SW 1271 (cell line): ENCODE data around the gene SORCS2.

ENCODE experiments used
- DNase-seq, 2 experiments: peaks; one replicate each; lab custom pipeline; 2025; lab: John Stamatoyannopoulos, UW

The SORCS2 gene

DNA sequence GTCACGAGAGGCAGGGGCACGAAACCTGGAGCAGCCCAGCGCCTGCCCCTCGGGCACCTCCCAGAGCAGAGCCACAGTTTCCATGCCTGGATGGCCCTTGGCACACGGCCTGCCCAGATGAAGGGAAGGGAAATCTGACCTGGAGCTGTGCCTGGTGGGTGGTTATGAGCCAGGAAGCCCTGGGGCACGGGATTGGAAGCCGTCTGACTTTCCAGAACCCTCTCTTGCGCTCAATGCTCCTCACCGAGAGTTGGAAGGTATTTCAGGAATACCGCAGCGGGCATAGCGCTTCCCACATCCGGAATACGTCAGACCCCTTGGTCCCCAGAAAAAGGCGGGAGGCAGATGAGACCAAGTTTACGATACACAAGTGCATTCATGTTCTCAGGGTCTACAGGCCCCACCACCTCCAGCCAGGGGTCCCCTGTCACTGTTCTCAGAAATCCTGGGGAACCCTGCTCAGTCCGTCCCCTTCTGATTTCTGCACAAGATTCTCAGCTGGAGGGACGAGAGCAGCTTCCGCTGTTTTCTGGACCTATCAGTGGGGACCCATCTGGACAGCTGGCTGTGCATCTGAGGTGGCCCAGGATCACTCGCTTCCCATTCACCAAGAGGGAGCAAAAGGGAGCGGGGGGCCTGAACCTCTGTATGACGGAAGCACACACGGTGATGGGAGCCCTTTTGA is 574.5 kb downstream of the SORCS2 start:
- DNase-seq, result no peak

GRCh38 chr4:7767526-7767925 is 575.2 kb downstream of the SORCS2 start:
- no peak for DNase-seq

- DNase-seq, result no peak
Measured at GRCh38 chr4:7767966-7768365, 575.6 kb downstream of the SORCS2 start.

DNA sequence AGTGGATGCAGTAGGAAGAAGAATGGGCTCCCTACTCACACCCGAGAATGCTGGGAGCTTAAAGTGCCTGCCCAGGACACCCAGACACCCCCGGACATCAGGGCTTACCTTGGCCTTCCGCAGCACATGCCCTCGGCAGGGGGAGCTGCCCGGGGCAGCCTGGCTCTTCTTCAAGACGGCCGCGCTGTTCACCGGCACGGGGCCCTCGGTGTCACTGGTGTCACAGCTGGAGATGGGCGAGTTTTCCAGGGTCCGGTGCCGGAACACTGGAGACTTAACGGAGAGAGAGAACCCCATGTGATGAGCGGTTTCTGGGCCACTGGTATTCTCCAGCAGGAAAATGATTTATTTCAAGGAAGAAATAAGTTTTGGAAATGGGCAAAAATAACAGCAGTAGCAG is 576.4 kb downstream of the SORCS2 start:
- no peak for DNase-seq

- no peak for DNase-seq
Measured at GRCh38 chr4:7769396-7770223, 577.3 kb downstream of the SORCS2 start.

- DNase-seq, result peak in 1 of 2 experiments; percentile 36
Measured at GRCh38 chr4:7770224-7771050, 578.1 kb downstream of the SORCS2 start.

GRCh38 chr4:7771056-7771455 is 578.7 kb downstream of the SORCS2 start:
- DNase-seq, result no peak

DNA sequence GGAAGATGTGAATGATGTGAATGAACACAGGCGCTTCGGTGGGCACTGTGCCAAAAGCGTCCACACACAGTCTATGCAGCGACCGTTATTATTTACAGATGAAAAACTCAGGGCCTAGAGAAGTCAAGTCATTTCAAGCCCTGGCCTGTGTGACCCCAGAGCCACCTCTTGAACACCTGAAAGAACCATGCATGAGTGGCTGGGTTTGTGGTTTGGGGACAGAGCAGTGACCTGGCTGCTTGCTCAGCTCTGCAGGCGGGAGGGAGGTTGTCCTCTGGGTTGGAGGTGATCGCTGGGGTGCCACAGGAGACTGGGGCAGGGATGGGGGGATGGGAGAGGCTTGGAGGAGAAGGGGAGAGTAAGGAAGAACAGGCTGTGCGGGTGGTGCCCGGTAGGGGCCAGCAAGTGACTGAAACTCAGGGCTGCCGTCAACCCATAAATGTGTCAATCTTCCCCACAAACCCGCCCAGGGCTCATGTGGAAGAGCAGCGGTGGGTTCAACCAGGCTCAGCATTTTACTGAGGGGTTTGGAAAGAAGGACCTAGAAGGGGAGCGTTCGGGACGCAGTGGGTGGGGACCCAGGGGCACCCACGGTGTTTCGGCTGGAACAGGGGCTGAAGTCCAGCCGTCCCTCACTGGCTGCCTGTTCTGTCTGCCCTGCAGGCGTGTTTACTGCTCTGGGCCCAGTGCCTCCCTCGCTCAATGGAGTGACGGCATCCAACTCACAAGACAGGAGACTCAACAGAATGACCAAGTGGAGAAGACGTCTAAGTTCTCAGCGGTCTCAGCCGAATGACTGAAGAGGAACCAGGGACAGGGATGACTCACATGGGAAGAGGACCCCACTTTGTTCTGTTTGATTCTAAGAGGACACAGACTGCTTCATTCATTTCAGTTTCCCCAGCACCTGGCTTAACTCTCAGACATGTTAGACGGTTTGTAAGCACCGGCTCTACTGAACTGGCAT is 579.5 kb downstream of the SORCS2 start:
- no peak for DNase-seq

DNA sequence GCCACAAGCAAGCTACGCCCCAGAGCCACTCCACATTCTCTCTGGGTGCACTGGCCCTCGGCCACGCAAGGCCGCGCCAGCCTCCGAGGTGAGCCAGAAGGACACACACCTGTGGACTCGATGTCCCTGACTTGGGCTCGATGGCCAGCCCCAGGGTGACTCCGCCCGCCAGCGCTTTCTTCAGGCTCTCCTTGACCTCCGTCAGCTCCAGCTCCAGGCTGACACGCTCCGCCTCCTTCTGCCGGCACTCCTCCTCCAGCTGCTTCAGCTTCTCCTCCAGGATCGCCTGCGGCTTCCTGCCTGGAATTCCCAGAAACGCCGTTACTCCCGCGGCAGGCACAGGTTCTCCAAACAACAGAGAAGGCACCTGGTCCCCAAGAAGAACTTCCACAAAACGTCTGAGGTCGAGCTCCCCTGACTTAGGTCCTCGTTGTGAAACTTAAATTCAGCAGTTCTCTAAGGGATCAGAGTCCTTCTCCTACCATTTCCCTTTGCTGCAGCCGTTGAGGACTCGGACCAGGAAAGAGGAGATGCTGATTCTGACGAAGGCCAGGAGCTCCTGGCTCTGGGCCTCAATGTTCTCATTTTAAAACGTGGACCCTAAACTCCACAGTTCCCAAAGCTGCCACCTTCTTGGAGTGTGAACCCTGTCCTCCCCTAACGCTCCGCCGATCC is 580.5 kb downstream of the SORCS2 start:
- DNase-seq, result no peak

GRCh38 chr4:7773401-7774180 is 581.3 kb downstream of the SORCS2 start:
- DNase-seq, result no peak

DNA sequence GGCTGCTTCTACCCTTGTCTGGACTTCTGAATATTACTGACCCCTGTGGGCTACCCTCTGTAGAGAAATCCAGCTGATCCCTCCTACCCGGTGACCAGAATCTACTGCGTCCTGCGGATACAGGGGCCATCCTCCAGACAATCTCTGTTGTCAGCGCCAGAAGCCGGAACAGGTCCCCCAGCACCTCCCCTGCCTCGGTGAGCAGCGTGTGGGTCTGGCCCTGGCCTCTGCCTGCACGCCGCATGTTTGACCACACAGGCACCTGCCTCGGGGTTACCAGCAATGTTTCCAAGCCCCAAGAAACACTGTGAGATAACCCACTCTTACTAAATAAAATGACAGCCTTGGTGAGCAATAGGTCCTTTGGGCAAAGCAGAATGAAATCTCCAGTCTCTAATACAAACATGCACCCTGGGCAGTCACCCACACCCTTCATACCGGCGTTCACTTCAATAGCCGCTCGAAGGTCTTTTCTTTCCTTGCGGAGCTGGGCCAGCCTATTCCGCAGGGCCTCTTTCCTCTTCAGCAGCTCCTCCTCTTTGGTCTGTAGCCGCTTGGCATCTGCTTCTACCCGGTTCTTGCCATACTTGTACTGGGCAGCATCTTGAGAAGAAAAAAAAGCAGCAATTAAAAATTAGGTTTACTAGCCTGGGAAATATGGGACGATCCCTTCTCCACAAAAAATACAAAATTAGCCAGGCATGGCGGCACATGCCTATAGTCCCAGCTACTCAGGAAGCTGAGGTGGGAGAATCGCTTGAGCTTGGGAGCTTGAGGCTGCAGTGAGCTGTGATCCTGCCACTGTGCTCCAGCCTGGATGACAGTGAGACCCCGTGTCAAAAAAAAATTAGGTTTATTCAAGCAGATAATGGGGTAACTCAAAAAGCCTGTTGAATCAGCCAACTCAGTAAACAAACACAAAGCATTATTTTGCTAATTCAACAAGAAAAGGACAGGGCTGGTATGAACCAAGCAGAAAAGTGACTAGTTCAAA is 582.3 kb downstream of the SORCS2 start:
- no peak for DNase-seq

- DNase-seq, result no peak
Measured at GRCh38 chr4:7775396-7775795, 583.1 kb downstream of the SORCS2 start.

DNA sequence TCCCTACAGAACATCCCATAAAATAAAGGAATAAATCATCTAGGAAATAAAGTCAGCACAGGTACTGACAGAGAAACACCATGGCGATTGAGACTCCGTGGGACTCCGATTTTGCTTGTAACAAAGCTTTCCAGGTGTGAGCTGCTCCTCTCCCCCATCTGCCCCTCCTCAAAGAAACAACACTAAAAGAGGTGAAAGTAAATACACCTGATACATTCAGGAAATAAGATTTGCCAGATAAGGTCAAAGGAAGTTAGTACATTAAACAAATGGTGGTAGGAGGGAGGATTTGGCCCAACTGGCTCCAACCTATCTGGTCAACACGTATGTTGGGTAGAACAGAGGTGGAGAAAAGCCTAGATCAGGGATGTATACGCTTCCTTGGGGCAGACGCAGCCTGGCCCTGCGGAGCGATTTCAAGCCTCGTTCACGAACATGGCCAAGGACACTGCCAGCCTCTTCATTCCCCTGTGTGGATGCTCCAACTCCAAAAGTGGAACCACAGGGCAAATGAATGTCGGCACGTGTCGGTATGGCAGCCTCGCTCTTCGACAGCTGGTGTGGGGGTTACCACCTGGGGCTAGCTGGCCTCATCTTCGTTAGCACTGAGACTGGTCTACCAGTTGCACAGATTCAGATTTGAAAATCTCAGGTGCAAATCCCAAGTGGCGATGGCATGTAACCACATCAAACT is 584.8 kb downstream of the SORCS2 start:
- no peak for DNase-seq

DNA sequence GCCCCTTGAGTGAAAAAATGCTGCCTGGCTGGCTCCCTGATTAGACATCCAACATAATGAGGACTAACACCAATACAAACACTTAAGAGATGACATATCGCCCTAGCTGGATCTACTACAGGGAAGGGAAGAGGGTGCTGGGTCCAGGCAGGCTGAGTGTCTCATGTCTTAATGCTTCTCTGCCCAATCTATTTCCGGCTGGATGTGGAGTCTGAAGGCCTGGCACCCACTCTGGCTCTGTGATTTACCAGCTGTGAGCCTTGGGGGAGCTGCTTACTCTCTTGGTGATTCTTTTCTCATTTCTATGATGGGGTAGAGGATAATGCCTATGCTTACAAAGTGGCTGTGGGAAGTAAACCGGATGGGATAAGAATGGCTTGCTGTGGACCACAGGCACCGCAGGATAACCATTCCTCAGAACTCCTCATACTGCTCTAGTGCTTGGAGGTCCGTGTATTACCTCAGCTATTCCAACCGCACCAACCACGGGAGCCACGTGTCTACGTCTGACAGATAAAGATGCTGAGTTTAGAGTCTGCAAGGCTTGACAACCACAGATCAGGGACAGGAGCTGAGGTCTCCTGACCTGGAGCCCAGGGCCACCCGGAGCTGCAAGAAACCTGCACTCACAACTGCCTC is 585.7 kb downstream of the SORCS2 start:
- DNase-seq, result no peak

DNA sequence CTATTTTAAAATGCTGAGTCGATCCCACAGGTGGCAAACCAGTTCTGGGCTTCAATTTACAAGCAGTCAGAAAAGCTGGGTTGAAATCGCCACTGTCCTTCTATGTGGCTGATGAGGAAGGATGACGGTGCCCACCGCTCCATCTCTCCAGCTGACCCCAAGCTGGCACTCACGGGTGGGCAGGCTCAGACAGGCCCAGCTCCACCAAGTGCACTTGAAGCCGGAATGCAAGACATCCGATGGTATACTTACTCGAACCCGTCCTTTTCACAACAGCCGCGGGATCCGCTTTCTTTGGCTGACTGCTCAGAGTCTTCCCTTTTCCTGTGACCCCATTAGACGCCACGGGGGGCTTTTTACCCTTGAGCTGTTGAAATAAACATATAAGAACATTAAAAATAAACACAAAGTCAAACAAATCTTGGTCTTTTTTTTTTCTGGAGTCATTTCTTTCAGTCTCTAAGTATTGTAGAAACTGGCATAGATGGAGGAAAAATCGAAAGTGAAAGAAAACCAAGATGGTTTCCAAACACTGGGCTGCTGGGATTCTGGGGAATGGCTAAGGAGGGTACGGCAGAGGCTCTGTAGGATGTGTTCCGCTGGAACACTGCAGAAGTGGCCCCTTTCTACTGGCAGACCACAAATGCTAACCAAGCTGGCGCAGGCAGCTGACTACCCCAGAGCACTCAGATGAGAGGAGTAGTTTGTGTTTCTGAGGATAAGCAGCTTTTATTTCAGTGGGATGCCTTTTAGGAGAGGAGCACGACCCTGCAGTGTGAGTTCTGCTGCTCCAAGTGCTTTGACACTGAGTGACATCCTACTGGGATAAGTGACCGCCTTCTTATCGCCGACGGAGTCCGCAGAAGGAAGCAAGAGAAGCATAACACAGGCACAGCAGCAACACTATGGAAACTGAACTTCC is 586.4 kb downstream of the SORCS2 start:
- DNase-seq, result no peak

DNA sequence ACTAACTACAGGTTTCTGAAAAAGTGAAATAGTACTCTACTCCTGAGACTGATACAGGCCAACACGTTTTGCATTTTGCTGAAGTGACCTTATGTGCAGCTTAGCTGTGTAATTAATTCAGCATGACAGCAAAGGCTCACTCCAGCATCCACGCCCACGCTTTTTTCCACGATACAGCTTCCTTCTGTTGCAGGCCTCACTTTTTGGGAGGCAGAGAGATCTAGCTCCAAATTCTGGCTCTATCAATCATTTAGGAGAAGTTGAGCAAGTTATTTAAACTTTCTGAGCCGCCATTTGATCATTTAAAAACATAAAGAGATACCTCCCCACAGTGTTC is 587.1 kb downstream of the SORCS2 start:
- no peak for DNase-seq
